ENCODE measurements around the gene FHIT. TPM values are rescaled to one million over a fixed set of nuclear protein-coding genes. Genes with fewer than 3 reads are reported as not detected.

FHIT gene
- total and polyA plus RNA-seq, 4 donors: 2.1 to 14.7 (median 6.6) TPM

- TF ChIP-seq SP1 (IDR thresholded peaks at IDR 0.05) (no peak), YY1 (IDR thresholded peaks at IDR 0.05) (no peak), REST (IDR thresholded peaks at IDR 0.05) (no peak), ZBTB33 (IDR thresholded peaks at IDR 0.05) (no peak), FOXA2 (IDR thresholded peaks at IDR 0.05) (no peak), JUND (IDR thresholded peaks at IDR 0.05) (no peak), HNF4G (IDR thresholded peaks at IDR 0.05) (no peak), HNF4A (conservative IDR thresholded peaks at IDR 0.05) (no peak), MAX (IDR thresholded peaks at IDR 0.05) (no peak), CTCF (IDR thresholded peaks at IDR 0.05; ENCODE audit: low read depth, low read length, missing input control) (no peak), NR2F2 (IDR thresholded peaks at IDR 0.05) (no peak), EGR1 (IDR thresholded peaks at IDR 0.05; ENCODE audit: low read depth in 2 of 2) (no peak), RAD21 (IDR thresholded peaks at IDR 0.05) (no peak), TAF1 (conservative IDR thresholded peaks at IDR 0.05) (no peak), RXRA (IDR thresholded peaks at IDR 0.05) (no peak), GABPA (IDR thresholded peaks at IDR 0.05 in 1 of 2, conservative IDR thresholded peaks at IDR 0.05 in 1 of 2) (no peak)
- no peak for DNase-seq (ENCODE audit: low spot score)
- Histone ChIP-seq H3K4me3 (ENCODE audit: low read depth in 1 of 3, low read length in 3 of 3) (no peak overlapping the region), H3K9ac (ENCODE audit: low read depth in 1 of 2, low read length in 2 of 2) (no peak overlapping the region), H3K9me3 (ENCODE audit: control insufficient read depth in 4 of 4, low read length in 3 of 4) (no peaks in the 10 kb centered on the region), H3K36me3 (ENCODE audit: control insufficient read depth in 4 of 4, insufficient read depth in 3 of 4, low read depth in 1 of 4, low read length in 3 of 4) (no peaks in the 10 kb centered on the region), H3K4me1 (ENCODE audit: control insufficient read depth in 4 of 4, insufficient read depth in 4 of 4, low read length in 3 of 4) (no peaks in the 10 kb centered on the region), H3K27me3 (ENCODE audit: control insufficient read depth in 4 of 4, insufficient read depth in 4 of 4, low read length in 3 of 4) (no peaks in the 10 kb centered on the region), H3K27ac (ENCODE audit: low read depth in 1 of 2, low read length in 2 of 2) (no peak overlapping the region)
- WGBS: 93% methylated on average over 3 of the region's 3 CpGs
These were observed 483.7 kb downstream of the FHIT start for GRCh38 chr3:60767536-60767935.

GRCh38 chr3:60765776-60766175 lies 485.5 kb downstream of the FHIT start:
- no peak for DNase-seq (ENCODE audit: low spot score)
- Histone ChIP-seq H3K9me3 (ENCODE audit: control insufficient read depth in 4 of 4, low read length in 3 of 4) (no peaks in the 10 kb centered on the region), H3K27ac (ENCODE audit: low read depth in 1 of 2, low read length in 2 of 2) (no peak overlapping the region), H3K9ac (ENCODE audit: low read depth in 1 of 2, low read length in 2 of 2) (no peak overlapping the region), H3K27me3 (ENCODE audit: control insufficient read depth in 4 of 4, insufficient read depth in 4 of 4, low read length in 3 of 4) (no peaks in the 10 kb centered on the region), H3K4me1 (ENCODE audit: control insufficient read depth in 4 of 4, insufficient read depth in 4 of 4, low read length in 3 of 4) (no peaks in the 10 kb centered on the region), H3K36me3 (ENCODE audit: control insufficient read depth in 4 of 4, insufficient read depth in 3 of 4, low read depth in 1 of 4, low read length in 3 of 4) (no peaks in the 10 kb centered on the region), H3K4me3 (ENCODE audit: low read depth in 1 of 3, low read length in 3 of 3) (no peak overlapping the region)
- TF ChIP-seq TAF1 (conservative IDR thresholded peaks at IDR 0.05): no peak
- no peak for TF ChIP-seq YY1 (IDR thresholded peaks at IDR 0.05)
- TF ChIP-seq GABPA (IDR thresholded peaks at IDR 0.05 in 1 of 2, conservative IDR thresholded peaks at IDR 0.05 in 1 of 2): no peak
- TF ChIP-seq ZBTB33 (IDR thresholded peaks at IDR 0.05): no peak
- TF ChIP-seq RAD21 (IDR thresholded peaks at IDR 0.05): no peak
- TF ChIP-seq JUND (IDR thresholded peaks at IDR 0.05): no peak
- TF ChIP-seq MAX (IDR thresholded peaks at IDR 0.05): no peak
- peak in 1 of 2 donors; percentile 12 for TF ChIP-seq HNF4A (conservative IDR thresholded peaks at IDR 0.05)
- WGBS: 96% methylated on average over 3 of the region's 3 CpGs

All from liver (tissue), 9 donors.